ENCODE measurements around the gene SYNGR2. TPM values are rescaled to one million over a fixed set of nuclear protein-coding genes. Genes with fewer than 3 reads are reported as not detected.

Gene SYNGR2
- total RNA-seq, 1 donor: 4.6 TPM

GRCh38 chr17:78197147-78197832 lies 28.9 kb downstream of the SYNGR2 start:
- no peak for DNase-seq (ENCODE audit: low read depth)
- H3K4me3 ChIP-seq (ENCODE audit: low read depth, low read length): no peak overlapping the region
- no peak for TF ChIP-seq CTCF (IDR thresholded peaks at IDR 0.05; ENCODE audit: insufficient read depth, low read length)

GRCh38 chr17:78200451-78200850 lies 32.1 kb downstream of the SYNGR2 start:
- TF ChIP-seq CTCF (IDR thresholded peaks at IDR 0.05; ENCODE audit: insufficient read depth, low read length): no peak
- no peak overlapping the region for H3K4me3 ChIP-seq (ENCODE audit: low read depth, low read length)
- DNase-seq (ENCODE audit: low read depth): no peak

- no peak for TF ChIP-seq CTCF (IDR thresholded peaks at IDR 0.05; ENCODE audit: insufficient read depth, low read length)
- no peak for DNase-seq (ENCODE audit: low read depth)
- H3K4me3 ChIP-seq (ENCODE audit: low read depth, low read length): no peak overlapping the region
Observed at GRCh38 chr17:78202666-78203065, 34.3 kb downstream of the SYNGR2 start.

GRCh38 chr17:78204387-78205123 lies 36.2 kb downstream of the SYNGR2 start:
- no peak for TF ChIP-seq CTCF (IDR thresholded peaks at IDR 0.05; ENCODE audit: insufficient read depth, low read length)
- DNase-seq (ENCODE audit: low read depth): no peak
- no peak overlapping the region for H3K4me3 ChIP-seq (ENCODE audit: low read depth, low read length)

GRCh38 chr17:78205124-78205775 lies 36.9 kb downstream of the SYNGR2 start:
- DNase-seq (ENCODE audit: low read depth): no peak
- no peak overlapping the region for H3K4me3 ChIP-seq (ENCODE audit: low read depth, low read length)
- no peak for TF ChIP-seq CTCF (IDR thresholded peaks at IDR 0.05; ENCODE audit: insufficient read depth, low read length)

GRCh38 chr17:78206298-78206697 lies 37.9 kb downstream of the SYNGR2 start:
- H3K4me3 ChIP-seq (ENCODE audit: low read depth, low read length): no peak overlapping the region
- DNase-seq (ENCODE audit: low read depth): no peak
- TF ChIP-seq CTCF (IDR thresholded peaks at IDR 0.05; ENCODE audit: insufficient read depth, low read length): no peak

All from fibroblast of the aortic adventitia (primary cell).